AG09309 (cell line): ENCODE measurements around the gene CDH12.
"Not testable (repeated sequence)": the region's sequence is repeated elsewhere in the genome, so short reads cannot be mapped to it uniquely, and the experiment has no call there.

ENCODE experiments used
- DNase-seq: peaks from one replicate; pipeline ENCODE4 v3.0.0-alpha.2; 2010; ENCODE audit warnings: low read depth
- H3K4me3 ChIP-seq: 2 replicates; pipeline ENCODE4 v1.5.1; 2011; ENCODE audit warnings: mild to moderate bottlenecking, low read depth, low read length, moderate library complexity; ENCODE audit not compliant: control insufficient read depth
- CTCF ChIP-seq: IDR thresholded peaks from 2 replicates; pipeline ENCODE4 v1.5.1; 2011; ENCODE audit warnings: mild to moderate bottlenecking, low read depth, low read length, inconsistent platforms; ENCODE audit not compliant: insufficient read depth, control insufficient read depth; ENCODE audit errors: missing control alignments

CDH12 gene

DNA sequence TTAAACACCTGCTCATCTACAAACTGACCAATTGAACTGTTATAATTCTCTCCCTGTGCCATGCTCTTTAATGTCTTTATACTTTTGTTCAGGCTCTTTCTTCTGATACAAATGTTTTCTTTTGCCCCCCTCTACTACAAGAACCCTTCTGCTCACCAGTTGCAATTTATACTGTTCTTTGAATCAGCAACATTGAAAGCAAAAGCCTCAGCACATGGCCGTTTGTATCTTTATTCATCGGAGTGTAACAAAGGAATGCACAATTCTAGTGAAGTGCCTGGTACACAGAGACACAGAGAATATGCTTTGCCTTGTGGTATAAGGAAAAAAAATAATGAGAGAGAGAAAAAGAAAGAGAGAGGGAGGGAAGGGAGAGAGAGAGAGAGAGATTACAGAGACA lies 547.1 kb downstream of the CDH12 start:
- DNase-seq, result no peak
- TF ChIP-seq CTCF, result no peak
- H3K4me3 ChIP-seq, result no peak overlapping the region

- DNase-seq, result no peak
- no peak overlapping the region for H3K4me3 ChIP-seq
- no peak for TF ChIP-seq CTCF
These were observed 557.3 kb downstream of the CDH12 start for GRCh38 chr5:22295832-22296231.

- no peak for TF ChIP-seq CTCF
- H3K4me3 ChIP-seq, result no peak overlapping the region
- DNase-seq, result no peak
These were observed 560.0 kb downstream of the CDH12 start for GRCh38 chr5:22293147-22293546.

DNA sequence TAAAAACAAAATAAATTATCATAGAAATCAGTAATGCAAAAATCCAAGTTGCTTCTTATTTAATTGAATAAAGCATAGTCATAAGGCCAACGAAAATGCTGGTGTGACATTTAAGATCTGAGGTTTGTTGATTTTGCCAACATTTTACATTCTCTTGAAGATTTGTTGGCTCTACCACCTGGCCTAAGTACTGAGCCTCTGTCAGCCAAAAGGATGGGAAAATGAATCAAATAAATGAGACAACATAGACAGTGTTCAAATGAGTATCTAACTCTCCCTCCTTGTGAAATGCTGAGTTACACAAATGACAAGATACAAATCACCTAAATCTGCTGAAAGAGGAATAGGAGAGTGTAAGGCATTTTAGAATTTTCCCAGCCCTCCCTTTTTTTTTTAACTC lies 575.0 kb downstream of the CDH12 start:
- TF ChIP-seq CTCF, result no peak
- no peak for DNase-seq
- no peak overlapping the region for H3K4me3 ChIP-seq

GRCh38 chr5:22277006-22277405 lies 576.1 kb downstream of the CDH12 start:
- H3K4me3 ChIP-seq, result no peak overlapping the region
- DNase-seq, result no peak
- no peak for TF ChIP-seq CTCF

- H3K4me3 ChIP-seq, DNase-seq: not testable (repeated sequence)
These were observed 587.3 kb downstream of the CDH12 start for GRCh38 chr5:22265855-22266254.

DNA sequence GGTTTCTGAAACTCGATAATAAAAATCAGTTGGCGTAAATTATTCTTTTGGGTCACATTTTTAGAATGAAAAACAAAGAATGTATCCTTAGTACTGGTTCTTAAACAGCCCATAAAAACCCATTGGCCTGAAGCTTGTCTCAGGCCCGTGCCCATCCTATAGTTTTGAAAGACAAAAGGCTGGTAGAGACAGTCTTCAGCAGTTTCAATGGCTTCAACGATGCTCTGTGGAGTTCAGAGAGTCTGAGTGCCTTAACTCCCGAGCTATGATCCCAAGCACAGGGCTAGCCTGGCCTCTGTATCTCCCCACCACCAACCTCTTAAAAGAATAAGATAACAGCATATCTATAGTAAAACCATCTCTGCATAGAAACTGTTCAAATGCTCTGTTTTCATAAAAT lies 595.0 kb downstream of the CDH12 start:
- no peak overlapping the region for H3K4me3 ChIP-seq
- no peak for DNase-seq
- no peak for TF ChIP-seq CTCF

GRCh38 chr5:22250528-22250927 lies 602.6 kb downstream of the CDH12 start:
- no peak for DNase-seq
- TF ChIP-seq CTCF, result no peak

More at GRCh38 chr5:22250528-22250927, 602.6 kb downstream of the CDH12 start:
- H3K4me3 ChIP-seq, result no peak overlapping the region
